Putamen (tissue), 1 donor: ENCODE measurements around the gene DTD1.

ENCODE experiments used
- DNase-seq: peaks from one replicate; pipeline ENCODE4 v3.0.0-alpha.2; 2016; ENCODE audit warnings: low spot score

The DTD1 gene

GRCh38 chr20:18663932-18664331 lies 76.1 kb downstream of the DTD1 start:
- DNase-seq: no peak

GRCh38 chr20:18665135-18665534 lies 77.3 kb downstream of the DTD1 start:
- no peak for DNase-seq

GRCh38 chr20:18666803-18667415 lies 79.1 kb downstream of the DTD1 start:
- no peak for DNase-seq

GRCh38 chr20:18669241-18670019 lies 81.6 kb downstream of the DTD1 start:
- DNase-seq: no peak

- DNase-seq: no peak
These were observed 83.4 kb downstream of the DTD1 start for GRCh38 chr20:18671203-18671710.

- DNase-seq: no peak
These were observed 85.0 kb downstream of the DTD1 start for GRCh38 chr20:18672834-18673233.

GRCh38 chr20:18676396-18676795 lies 88.5 kb downstream of the DTD1 start:
- DNase-seq: no peak

- no peak for DNase-seq
These were observed 89.3 kb downstream of the DTD1 start for GRCh38 chr20:18677126-18677525.

- DNase-seq: peak; percentile 30
These were observed 90.9 kb downstream of the DTD1 start for GRCh38 chr20:18678549-18679419.

GRCh38 chr20:18683839-18684238 lies 96.0 kb downstream of the DTD1 start:
- DNase-seq: no peak

- DNase-seq: no peak
These were observed 96.9 kb downstream of the DTD1 start for GRCh38 chr20:18684775-18685174.

- no peak for DNase-seq
These were observed 97.6 kb downstream of the DTD1 start for GRCh38 chr20:18685406-18685805.

- no peak for DNase-seq
These were observed 98.8 kb downstream of the DTD1 start for GRCh38 chr20:18686696-18687095.

- DNase-seq: no peak
These were observed 100.8 kb downstream of the DTD1 start for GRCh38 chr20:18688676-18689075.

GRCh38 chr20:18689557-18689956 lies 101.7 kb downstream of the DTD1 start:
- DNase-seq: no peak

GRCh38 chr20:18692447-18692846 lies 104.6 kb downstream of the DTD1 start:
- DNase-seq: no peak

GRCh38 chr20:18694071-18694470 lies 106.2 kb downstream of the DTD1 start:
- no peak for DNase-seq

GRCh38 chr20:18695175-18695574 lies 107.3 kb downstream of the DTD1 start:
- no peak for DNase-seq

- no peak for DNase-seq
These were observed 111.0 kb downstream of the DTD1 start for GRCh38 chr20:18698735-18699380.

- DNase-seq: no peak
These were observed 114.1 kb downstream of the DTD1 start for GRCh38 chr20:18701969-18702368.

GRCh38 chr20:18702736-18703135 lies 114.9 kb downstream of the DTD1 start:
- DNase-seq: no peak

- DNase-seq: no peak
These were observed 117.6 kb downstream of the DTD1 start for GRCh38 chr20:18705490-18705889.
